HS-27A (cell line): ENCODE measurements around the gene HLCS.

Experiments used
- DNase-seq: peaks from one replicate; pipeline ENCODE4 v3.0.0-alpha.2; 2012; ENCODE audit warnings: low read depth, missing footprints

Gene HLCS

GRCh38 chr21:36776981-36777617 is 189.4 kb downstream of the HLCS start:
- DNase-seq = no peak

- no peak for DNase-seq
These were observed 192.5 kb downstream of the HLCS start for GRCh38 chr21:36773995-36774394.

GRCh38 chr21:36773117-36773516 is 193.4 kb downstream of the HLCS start:
- DNase-seq = peak; percentile 72

GRCh38 chr21:36769051-36769839 is 197.2 kb downstream of the HLCS start:
- no peak for DNase-seq

GRCh38 chr21:36768496-36768895 is 198.0 kb downstream of the HLCS start:
- no peak for DNase-seq

GRCh38 chr21:36767096-36767495 is 199.4 kb downstream of the HLCS start:
- no peak for DNase-seq

GRCh38 chr21:36766511-36766910 is 200.0 kb downstream of the HLCS start:
- no peak for DNase-seq

- no peak for DNase-seq
These were observed 201.2 kb downstream of the HLCS start for GRCh38 chr21:36765229-36765628.

GRCh38 chr21:36763305-36763704 is 203.2 kb downstream of the HLCS start:
- no peak for DNase-seq

- no peak for DNase-seq
These were observed 203.8 kb downstream of the HLCS start for GRCh38 chr21:36762642-36763041.

GRCh38 chr21:36761685-36762084 is 204.8 kb downstream of the HLCS start:
- DNase-seq = no peak

- DNase-seq = no peak
These were observed 207.0 kb downstream of the HLCS start for GRCh38 chr21:36759348-36760083.

GRCh38 chr21:36757196-36757595 is 209.3 kb downstream of the HLCS start:
- DNase-seq = no peak

- DNase-seq = no peak
These were observed 209.9 kb downstream of the HLCS start for GRCh38 chr21:36756527-36756926.

- DNase-seq = no peak
These were observed 212.1 kb downstream of the HLCS start for GRCh38 chr21:36754241-36754898.

- peak; percentile 35 for DNase-seq
These were observed 212.9 kb downstream of the HLCS start for GRCh38 chr21:36753556-36753955.

GRCh38 chr21:36751383-36751782 is 215.1 kb downstream of the HLCS start:
- DNase-seq = no peak

- no peak for DNase-seq
These were observed 215.9 kb downstream of the HLCS start for GRCh38 chr21:36750576-36750959.

GRCh38 chr21:36749935-36750575 is 216.4 kb downstream of the HLCS start:
- no peak for DNase-seq

GRCh38 chr21:36747815-36748383 is 218.6 kb downstream of the HLCS start:
- no peak for DNase-seq

- no peak for DNase-seq
These were observed 219.2 kb downstream of the HLCS start for GRCh38 chr21:36747041-36747814.
